GM18511 (cell line): Measurements from ENCODE around the gene TECPR2.
A peak's percentile ranks its signal among the peaks of the same experiment; 100 is the strongest.
"Not testable (repeated sequence)": the region's sequence is repeated elsewhere in the genome, so short reads cannot be mapped to it uniquely, and the experiment has no call there.

Experiments
- ATAC-seq: cut with Tn5 transposase; IDR thresholded peaks from one replicate; pipeline ENCODE4 v1.9.1; 2021; ENCODE audit warnings: mild to moderate bottlenecking, moderate library complexity; ENCODE audit not compliant: unreplicated experiment

TECPR2 gene

DNA sequence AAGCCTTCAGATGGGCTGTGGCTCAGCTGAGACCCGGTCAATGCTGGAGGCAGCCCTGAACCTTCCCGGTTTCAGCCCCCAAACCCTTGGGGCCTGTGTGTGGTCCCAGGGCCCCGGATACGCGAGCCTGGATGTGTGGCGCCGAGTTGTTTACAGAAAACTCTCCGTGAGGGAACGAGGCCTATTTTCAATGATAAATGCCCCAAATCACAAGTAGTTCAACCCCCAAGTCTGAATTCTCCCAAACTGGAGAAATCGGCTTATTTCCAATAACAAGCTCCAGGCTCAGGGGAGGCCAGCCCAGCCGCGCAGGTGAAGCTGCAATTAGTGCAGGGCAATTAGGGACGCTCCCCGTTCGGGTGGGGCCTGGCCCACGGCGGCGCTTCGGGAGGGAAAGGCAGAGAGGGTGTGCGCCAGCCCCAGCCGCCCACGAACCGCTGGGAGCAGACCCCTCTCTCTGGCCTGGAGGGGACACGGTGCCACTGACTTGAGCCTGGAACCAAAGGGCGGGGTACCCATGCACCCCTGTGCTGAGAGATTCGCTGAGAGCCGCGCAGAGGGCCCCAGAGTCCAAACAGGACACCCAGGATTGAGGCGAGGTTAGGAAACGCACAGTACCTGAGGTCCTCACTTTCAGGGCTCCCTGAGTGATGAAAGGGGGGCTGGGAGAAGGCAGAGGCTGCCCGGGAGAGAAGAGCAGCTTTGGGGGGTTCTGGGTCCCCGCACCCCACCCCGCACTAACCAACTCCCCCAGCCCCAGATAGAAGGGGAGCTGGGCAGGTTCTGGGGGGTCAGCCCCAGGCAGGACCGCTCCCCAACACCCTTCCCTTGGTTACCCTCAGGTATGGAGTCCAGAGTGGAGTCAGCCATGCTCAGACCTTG lies 161.1 kb downstream of the TECPR2 start:
- ATAC-seq, result no peak

DNA sequence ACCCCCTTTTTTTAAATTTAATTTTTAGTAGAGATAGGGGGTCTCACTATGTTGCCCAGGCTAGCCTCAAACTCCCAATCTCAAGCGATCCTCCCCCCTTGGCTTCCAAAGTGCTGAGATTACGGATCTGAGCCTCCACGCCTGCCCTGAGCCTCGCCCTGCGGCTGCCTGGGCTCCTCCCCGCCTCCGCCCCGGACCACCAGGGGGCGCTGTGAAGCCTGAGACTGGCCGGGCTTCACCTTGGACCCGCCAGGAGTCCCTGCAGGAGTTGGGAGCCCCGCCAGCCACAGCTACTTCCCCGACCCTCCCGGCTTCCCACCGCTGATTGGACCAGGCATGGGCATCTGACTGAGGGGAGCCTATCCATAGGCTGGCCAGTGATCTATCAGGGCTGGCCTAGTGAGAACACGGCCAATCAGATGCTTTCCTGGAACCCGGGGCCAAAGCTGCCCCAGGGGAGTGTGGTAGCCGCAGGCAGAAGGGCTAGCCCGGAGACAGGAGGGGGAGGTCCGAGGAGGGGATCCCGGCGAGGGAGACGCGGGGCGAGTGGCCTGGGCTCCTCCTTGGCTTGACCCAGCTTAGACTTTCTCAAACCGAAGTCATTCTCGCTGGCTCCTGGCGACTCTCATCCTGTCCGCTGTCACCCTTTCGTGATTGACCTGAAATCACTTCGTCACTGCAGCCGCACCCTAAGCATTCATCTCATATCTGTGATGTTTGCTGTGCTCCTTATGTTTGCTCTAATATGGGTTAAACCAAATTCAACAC lies 161.9 kb downstream of the TECPR2 start:
- ATAC-seq, result peak; percentile 98

DNA sequence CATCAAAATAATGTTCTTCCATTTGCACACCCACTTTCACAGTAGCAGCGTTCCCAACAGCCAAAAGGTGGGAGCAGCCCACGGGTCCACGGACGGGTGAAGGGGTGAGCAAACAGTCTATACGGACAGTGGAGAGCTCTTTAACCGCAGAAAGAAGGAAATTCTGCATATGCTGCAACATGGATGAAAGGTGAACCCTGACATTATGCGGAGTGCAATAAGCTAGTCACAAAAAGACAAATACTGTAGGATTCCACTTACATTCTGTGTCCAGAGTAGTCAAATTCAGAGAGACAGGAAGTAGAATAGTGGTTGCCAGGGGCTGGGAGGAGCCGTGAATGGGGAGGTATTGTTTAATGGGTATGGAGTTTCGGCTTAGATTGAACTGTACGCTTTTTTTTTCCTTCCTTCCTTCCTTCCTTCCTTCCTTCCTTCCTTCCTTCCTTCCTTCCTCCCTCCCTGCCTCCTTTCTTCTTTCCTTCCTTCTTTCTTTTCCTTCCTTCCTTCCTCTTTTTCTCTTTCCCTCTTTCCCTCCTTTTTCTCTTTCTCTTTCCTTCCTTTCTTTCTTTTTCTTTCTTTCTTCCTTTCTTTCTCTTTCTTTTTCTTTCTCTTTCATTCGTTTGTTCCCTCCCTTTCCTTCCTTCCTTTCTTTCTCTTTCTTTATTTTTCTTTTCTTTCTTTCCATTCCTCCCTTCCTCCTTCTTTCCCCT lies 162.6 kb downstream of the TECPR2 start:
- ATAC-seq, result peak; percentile 33

DNA sequence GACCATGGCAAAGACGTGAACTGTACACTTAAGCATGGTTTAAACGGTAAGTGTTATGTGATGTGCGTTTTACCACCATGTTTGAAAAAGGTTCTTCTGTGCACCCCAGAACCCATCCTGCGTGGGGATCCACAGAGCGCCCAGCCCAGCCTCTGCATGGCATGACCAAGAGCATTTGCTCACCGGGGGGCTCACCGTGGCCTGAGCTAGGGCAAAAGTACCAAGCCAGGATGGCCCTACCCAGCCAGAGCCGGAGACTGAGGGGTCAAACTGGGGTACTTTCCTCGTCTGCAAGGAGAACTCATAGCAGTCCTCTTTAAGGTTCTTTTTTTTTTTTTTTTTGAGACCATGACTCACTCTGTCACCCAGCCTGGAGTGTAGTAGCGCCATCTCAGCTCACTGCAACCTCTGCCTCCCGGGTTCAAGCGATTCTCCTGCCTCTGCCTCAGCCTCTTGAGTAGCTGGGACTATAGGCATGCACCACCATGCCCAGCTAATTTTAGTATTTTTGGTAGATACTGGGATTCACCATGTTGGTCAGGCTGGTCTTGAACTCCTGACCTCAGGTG lies 163.3 kb downstream of the TECPR2 start:
- no peak for ATAC-seq

DNA sequence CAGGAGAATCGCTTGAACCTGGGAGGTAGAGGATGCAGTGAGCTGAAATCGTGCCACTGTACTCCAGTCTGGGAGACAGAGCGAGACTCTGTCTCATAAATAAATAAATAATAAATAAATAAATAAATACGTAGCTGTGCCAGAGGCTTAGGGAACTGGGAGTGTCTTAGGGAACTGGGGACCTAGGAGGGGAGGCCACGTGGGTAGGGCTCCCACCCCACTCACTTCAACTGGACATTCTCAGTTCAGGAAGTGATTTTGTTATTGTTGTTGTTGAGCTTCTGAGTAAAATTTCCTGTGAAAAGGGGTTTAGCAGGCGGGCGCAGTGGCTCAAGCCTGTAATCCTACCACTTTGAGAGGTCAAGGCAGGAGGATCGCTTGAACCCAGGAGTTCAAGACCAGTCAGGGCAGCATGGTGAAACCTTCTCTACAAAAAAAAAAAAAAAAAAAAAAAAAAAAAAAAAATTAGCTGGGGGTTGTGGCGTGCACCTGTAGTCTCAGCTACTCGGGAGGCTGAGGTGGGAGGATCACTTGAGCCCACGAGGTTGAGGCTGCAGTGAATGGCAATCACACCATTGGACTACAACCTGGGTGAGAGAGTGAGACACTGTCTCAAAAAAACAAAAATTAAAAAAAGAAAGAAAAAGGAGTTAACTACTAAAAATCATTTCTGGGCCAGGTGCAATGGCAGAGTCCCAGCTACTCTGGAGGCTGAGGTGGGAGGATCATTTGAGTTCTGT lies 165.9 kb downstream of the TECPR2 start:
- ATAC-seq, result no peak

DNA sequence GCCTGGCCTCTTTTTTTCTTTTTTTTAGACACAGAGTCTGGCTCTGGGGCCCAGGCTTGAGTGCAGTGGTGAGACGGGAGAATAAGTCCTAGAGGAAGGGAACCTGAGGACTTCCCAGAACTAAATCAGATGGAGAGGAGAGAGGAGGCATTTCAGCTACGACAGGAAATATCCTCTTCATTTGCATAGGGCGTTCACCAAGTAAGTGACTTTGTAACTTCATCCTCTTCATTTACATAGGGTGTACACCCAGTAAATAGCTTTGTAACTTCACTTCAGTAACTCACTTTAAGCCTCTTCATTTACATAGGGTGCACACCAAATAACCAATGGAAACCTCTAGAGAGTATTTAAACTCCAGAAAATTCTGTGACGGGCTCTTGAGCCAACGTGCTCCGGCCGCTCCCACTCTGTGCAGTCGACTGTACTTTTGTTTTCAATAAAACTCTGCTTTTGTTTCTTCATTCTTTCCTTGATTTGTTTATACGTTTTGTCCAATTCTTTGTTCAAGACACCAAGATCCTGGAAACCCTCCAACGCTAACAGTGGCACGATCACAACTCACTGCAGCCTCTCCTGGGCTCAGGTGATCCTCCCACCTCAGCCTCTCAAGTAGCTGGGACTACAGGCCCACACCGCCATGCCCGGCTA lies 168.2 kb downstream of the TECPR2 start:
- ATAC-seq, result no peak

DNA sequence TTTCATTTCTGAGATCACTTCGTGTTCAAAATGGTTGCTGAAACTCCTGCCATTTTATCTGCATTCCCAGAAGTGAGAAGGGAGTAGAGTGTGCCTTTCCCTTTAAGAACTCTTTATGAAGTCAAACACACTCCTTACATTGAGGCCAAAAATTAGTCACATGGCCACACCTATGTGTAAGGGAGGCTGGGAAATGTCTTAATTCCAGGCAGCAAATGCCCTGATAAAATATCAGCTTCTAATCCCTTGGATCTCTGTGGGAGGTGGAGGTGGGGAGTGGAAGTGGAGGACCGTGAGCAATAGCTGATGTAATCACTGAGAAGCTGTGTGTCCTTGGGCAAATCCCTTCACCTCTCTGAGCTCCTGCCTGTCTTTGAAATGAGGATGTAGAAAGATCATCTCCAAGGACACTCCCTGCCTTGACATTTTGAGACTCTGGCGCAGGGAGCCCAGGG lies 169.5 kb downstream of the TECPR2 start:
- no peak for ATAC-seq

DNA sequence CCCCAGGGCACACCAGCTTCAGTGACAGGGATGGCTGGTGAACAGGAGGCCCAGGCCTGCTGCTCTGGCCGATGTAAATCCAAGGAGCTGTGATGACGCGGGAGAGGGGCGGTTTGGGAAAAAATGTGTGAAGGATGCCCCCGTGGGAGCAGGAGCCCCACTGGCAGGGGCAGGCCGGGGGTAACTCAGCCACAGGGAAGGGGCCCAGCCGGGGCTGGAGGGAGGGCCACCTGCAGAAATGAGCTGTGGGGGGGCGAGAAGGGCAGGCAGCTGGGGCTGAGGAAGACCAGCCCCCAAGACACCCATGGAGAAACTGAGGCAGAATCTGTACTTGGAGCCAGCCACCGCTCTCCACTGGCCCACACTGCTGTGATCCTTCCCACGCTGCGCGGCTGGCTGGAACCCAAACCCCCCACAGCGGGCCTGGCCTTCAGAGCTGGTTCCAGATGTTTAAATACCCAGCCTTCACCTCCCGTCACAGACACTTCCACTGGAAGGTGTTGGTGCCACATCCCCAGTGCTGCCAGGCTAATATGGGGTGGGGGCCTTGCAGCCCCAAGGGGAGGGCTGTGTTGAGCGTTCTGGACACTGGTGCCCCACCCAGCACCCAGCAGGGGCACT lies 175.3 kb downstream of the TECPR2 start:
- no peak for ATAC-seq

DNA sequence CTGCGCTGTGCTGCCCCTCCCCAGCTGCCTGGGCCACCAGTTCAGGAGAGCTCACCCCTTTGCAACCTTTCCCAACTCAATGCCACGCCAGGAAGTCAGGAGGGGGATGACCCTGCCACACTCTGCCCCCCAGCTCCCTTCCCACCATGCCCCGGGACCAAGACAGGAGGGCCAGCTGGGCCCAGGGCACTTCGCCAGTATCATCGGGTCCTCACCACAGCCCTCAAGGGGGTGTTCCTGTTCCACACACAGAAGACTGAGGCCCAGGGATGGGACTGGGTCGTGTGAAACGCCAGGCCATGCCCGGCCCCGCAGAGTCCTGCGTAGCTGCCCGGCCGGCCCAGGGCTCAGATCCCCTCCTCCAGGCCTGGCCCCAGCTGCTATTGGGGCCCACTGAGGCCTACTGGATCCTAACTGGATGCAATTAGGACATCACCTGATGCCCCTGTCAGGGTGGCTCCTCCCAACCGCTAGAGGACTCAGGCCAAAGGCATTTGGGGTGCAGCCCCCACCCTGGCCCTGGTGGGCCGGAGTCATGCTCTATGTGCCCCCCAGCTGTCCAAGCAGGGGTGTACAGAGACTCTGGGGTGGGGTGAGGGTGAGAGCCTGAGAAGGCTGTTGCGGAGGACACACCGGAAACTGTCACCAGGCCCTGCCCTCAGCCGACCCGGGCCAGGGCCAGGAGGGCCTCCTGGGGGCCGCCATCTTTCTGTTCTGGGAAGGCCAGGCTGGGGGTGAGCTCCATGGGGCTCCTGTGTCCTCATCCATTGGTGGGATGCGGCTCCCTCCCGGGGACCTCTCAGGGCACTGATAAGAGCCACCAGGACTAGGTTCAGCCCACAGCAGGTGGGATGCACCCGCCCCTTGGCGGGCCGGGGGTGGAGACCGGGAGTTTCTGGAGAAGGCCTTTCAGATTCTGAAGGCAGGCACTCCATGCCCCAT lies 176.1 kb downstream of the TECPR2 start:
- ATAC-seq, result no peak

DNA sequence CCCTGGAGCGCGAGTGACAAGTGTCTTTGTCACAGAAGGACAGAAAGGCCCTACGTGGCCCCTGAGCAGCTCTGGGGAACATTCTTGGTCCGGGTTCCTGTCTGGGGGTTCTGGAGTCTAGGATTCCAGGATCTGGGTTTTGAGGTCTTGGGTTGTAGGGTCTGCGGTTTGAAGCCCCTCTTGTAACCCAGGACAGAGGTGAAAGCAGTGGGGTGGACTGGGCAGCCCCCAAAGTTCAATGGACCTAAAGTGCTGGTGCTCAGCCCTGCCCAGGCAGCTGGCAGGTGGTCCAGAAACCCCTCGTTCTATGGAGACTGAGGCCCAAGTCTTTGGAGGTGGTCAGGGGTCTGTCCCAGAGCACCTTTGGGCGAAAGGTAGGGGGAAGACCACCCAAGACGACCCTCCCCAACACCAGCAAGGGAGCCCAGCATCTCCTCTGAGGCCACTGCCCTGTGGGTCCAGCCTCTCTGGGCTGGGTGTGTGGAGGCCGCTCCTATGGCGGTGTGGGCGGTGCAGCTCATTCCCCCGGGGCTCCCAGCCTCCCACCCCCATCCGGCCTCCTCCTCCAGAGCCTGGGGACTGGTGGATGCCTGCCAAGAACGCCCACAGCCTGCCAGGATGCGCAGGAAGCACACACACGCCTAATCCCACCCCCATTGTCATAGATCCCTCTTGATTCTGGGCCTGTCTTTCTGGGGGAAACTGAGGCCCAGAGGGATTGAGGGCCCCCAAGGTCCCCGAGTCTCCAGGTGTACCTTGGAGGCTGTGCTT lies 177.0 kb downstream of the TECPR2 start:
- no peak for ATAC-seq

DNA sequence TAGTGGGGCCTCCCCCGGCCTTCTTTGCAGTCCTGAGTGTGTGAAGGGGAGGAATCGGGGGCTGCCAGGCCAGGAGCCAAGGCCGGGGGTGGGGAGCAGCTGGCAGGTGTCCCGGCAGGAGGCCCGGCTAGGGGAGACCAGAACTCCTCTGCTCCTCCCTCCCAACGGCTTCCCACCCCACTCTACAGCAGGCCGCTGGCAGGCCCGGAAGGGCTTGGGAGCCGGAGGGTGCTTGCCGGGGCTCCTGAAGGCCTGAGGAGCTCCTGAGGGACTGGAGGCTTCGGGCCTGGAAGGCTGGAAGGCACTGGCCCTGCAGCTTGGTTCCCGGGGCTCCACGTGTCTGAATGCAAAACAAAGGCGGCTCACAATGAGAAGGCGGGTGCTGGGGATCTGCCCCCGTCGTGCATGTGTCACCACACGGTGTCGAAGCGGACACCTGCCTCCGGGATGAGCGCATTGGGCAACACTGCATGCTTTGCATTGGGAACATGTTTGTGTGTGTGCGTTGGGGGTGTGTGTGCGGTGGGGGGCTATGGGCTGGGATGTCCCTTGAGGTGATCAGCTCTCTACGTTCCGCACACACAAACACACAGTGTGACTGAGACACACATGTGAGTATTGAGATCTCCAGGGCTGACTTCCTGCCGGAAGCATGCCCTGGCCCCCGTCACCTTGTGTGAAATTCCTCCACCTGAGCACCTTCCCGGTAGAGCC lies 177.7 kb downstream of the TECPR2 start:
- ATAC-seq, result no peak

DNA sequence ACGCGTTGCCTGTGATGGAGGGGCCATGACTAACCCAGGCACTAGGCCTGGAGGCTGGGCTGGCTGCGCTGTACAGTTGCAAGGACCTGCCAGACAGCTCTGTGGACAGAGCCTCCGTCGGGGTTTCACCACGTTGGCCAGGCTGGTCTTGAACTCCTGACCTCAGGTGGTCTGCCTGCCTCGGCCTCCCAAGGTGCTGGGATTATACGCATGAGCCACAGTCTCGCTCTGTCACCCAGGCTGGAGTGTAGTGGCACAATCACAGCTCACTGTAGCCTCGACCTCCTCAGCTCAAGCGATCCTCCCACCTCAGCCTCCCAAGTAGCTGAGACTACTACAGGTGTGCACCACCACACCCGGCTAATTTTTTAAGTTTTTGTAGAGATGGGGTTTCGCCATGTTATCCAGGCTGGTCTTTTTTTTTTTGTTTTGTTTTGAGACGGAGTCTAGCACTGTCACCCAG lies 178.3 kb downstream of the TECPR2 start:
- ATAC-seq, result not testable (repeated sequence)

DNA sequence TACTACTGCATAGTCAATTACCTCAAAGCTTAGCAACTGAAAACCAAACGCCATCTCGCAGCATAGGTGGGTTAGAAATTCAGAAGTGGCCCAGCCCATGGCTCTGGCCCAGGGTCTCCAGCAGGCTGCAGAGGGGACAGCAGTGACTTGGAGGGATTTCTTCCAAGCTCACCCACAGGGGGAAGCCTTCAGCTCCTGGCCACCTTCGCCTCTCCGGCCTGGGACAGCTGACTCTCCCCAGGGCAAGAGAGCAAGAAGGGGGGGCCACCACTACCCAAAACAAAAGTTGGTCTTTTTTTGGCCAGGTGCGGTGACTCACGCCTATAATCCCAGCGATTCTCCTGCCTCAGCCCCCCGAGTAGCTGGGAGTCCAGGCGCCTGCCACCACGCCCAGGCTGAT lies 179.0 kb downstream of the TECPR2 start:
- ATAC-seq, result no peak

DNA sequence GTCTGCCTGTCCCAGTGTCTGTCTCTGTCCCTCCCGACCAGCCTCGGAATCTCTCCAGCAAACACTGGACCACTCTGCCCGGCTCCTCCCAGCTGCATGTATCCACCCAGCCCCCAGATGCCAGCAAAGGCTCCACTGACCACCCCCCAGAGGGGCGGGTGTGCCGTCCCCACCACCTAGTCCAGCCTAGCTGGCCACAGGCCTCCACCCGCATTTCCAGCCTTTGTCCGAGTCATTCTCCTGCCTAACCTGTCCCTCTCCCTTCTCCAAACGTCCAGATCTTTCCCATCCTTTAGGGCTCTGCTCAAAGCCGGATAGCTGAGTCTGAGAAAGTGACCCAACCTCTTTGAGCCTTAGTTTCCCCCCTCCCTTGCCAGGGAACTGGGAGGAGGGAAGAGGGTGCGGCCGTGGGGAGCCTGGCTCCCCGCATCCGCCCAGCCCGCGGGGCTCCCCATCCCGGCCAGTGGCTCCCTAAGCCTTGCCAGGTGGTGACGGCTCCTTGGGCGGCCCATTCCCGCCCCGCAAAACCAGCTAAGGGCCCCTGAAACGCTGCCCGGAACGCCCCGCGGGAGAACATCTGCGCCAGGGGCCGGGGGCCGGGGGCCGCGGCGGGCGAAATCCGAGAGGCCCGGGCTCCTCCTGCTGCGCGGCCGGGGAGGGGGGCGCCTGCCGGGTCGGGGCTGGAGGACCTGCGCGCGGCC lies 181.5 kb downstream of the TECPR2 start:
- ATAC-seq, result no peak

DNA sequence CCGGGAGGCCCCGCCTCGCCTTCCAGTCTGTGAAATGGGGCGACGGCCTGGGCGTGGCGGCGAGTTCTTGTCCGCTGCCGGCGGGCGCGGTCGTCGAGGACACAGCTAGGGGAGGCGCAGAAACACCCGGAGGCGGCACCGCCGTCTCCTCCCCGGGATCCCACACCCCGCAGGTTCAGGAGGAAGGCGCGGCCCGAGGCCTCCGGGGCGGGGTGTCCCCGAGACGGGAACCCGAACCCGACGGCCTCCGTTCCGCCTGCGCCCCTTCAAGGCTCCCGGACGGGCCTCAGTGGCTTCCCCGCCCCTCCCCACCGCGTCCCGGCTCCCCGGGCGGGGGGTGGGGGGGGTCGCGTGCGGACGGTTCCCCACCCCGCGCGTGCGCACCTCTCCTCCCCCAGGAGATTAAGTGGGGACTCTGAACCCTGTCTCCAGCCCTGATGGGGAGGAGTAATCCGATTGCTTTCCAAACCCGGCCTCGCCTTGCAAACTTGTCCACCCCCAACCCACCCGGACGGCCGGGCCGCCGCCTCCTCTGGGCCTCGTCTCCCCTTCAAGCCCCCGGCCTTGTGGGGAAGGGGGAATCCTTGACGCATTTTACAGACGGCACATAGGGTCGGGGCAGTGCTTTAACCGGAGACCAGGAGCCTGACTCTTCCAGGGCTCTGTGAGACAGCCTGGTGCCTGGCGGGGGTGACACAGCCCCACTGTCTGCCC lies 182.2 kb downstream of the TECPR2 start:
- ATAC-seq, result no peak
